Measurements from ENCODE around the gene PLA2G2C. TPM values are rescaled to one million over a fixed set of nuclear protein-coding genes. Genes with fewer than 3 reads are reported as not detected.

Gene PLA2G2C
- total RNA-seq, 1 experiment from 2014 or later = not detected

DNA sequence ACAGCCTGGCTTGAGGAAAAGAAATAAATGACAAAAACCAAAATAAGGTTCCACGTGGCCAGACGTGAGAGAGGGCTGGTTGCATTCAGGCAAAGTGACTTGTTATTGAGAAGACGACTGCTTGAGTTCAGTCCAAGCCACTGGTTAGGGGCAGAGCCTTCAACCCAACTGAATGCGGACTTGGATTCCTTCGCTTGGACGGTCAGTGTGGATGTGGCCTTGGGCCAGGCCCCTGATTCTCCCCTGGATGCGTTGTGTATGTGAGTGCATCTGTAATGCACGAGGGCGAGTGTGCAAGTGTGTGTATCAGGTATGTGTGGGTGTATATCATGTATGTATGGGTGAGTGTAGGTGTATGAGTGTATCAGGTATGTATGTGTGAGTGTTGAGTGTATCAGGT, 45.3 kb downstream of the PLA2G2C start:
- TF ChIP-seq ZNF671 (CRISPR knock-in tag; IDR thresholded peaks at IDR 0.05) (no peak), ZNF121 (CRISPR knock-in tag; IDR thresholded peaks at IDR 0.05) (no peak), E2F4 (CRISPR knock-in tag; IDR thresholded peaks at IDR 0.05; ENCODE audit: borderline replicate concordance, low read depth) (no peak), TCF7 (CRISPR knock-in tag; IDR thresholded peaks at IDR 0.05; ENCODE audit: low read depth) (no peak), ZNF232 (CRISPR knock-in tag; IDR thresholded peaks at IDR 0.05) (no peak), ZBTB21 (CRISPR knock-in tag; IDR thresholded peaks at IDR 0.05; ENCODE audit: borderline replicate concordance) (no peak), USF2 (CRISPR knock-in tag; IDR thresholded peaks at IDR 0.05) (no peak), AR (CRISPR knock-in tag; IDR thresholded peaks at IDR 0.05) (no peak)
- TF ChIP-seq, protein P1, sequence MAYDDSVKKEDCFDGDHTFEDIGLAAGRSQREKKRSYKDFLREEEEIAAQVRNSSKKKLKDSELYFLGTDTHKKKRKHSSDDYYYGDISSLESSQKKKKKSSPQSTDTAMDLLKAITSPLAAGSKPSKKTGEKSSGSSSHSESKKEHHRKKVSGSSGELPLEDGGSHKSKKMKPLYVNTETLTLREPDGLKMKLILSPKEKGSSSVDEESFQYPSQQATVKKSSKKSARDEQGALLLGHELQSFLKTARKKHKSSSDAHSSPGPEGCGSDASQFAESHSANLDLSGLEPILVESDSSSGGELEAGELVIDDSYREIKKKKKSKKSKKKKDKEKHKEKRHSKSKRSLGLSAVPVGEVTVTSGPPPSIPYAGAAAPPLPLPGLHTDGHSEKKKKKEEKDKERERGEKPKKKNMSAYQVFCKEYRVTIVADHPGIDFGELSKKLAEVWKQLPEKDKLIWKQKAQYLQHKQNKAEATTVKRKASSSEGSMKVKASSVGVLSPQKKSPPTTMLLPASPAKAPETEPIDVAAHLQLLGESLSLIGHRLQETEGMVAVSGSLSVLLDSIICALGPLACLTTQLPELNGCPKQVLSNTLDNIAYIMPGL (CRISPR knock-in tag; IDR thresholded peaks at IDR 0.05) = no peak
- H3K27ac Mint-ChIP-seq = no peak overlapping the region
- CTCF ChIA-PET = no interaction called here
- POLR2A ChIA-PET = no interaction called here
- DNase-seq (ENCODE audit: low spot score) = no peak
- H3K27me3 Mint-ChIP-seq (ENCODE audit: low read depth) = 0 out of 2 replicates have a peak, but pooled peaks cover 3% of the 10 kb centered on the region
- H3K9me3 Mint-ChIP-seq = peaks cover 11% of the 10 kb centered on the region
- no peak overlapping the region for H3K4me3 Mint-ChIP-seq
- ATAC-seq = no peak
- no peaks in the 10 kb centered on the region for H3K4me1 Mint-ChIP-seq
- H3K36me3 Mint-ChIP-seq = peaks cover 8% of the 10 kb centered on the region

- POLR2A ChIA-PET = no interaction called here
- H3K27ac Mint-ChIP-seq = no peak overlapping the region; the same call in 1 of the 2 replicates
- TF ChIP-seq ZNF138 (CRISPR knock-in tag; conservative IDR thresholded peaks at IDR 0.05) (no peak), ZNF317 (CRISPR knock-in tag; IDR thresholded peaks at IDR 0.05; ENCODE audit: borderline replicate concordance, low read depth) (no peak), GTF2I (CRISPR knock-in tag; conservative IDR thresholded peaks at IDR 0.05) (no peak)
- 0 out of 2 replicates have a peak, but pooled peaks cover 3% of the 10 kb centered on the region for H3K27me3 Mint-ChIP-seq (ENCODE audit: low read depth)
- CTCF ChIA-PET = no interaction called here
- no peaks in the 10 kb centered on the region for H3K4me1 Mint-ChIP-seq
- peaks cover 8% of the 10 kb centered on the region for H3K36me3 Mint-ChIP-seq
- ATAC-seq (no peak), DNase-seq (ENCODE audit: low spot score) (no peak)
- H3K4me3 Mint-ChIP-seq = no peak overlapping the region
- H3K9me3 Mint-ChIP-seq = peaks cover 11% of the 10 kb centered on the region
Measured at GRCh38 chr1:20139776-20140612, 46.3 kb downstream of the PLA2G2C start.

DNA sequence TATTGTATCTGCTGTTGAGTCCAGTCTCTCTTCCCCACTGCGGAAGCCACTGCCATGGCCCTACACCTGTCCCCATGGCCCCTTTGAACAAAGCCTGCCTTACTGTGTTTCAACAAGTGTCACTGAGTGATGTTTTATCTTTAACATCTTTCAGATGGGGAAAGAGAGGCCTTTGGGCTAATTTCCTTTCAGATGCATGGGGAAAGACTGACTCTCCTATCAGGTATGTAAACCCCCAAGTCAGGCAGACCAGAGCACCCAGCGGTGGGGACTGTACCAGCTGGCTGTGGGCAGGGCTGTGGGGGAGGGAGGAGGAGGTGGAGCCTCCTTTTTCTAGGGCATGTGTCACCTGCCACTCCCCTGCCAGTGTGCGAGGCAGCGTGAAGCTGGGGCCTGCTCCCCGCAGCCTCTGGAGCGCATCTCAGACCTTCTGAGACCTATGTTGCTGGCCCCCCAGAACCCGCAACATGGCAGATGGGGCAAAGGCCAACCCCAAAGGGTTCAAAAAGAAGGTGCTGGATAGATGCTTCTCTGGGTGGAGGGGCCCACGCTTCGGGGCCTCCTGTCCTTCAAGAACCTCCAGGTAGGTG, 47.3 kb downstream of the PLA2G2C start, which contains the start of gene PLA2G2F:
PLA2G2F (plus strand) TSS at position 363 of the 590 bp plus-strand sequence; CDS start at position 468, 105 bp downstream.
- Mint-ChIP-seq H3K4me3 (no peak within 1 kb of the TSS), H3K4me1 (no peaks in the 10 kb centered on the region), H3K27me3 (ENCODE audit: low read depth) (0 out of 2 replicates have a peak, but pooled peaks cover 3% of the 10 kb centered on the region), H3K9me3 (peaks cover 11% of the 10 kb centered on the region), H3K27ac (no peak within 1 kb of the TSS), H3K36me3 (peaks cover 8% of the 10 kb centered on the region)
- DNase-seq (ENCODE audit: low spot score) (no peak), ATAC-seq (no peak)
- POLR2A ChIA-PET = no interaction called here
- CTCF ChIA-PET = no interaction called here
- TF ChIP-seq ZNF671 (CRISPR knock-in tag; IDR thresholded peaks at IDR 0.05) = no peak
- no peak for TF ChIP-seq GRHL2 (CRISPR knock-in tag; IDR thresholded peaks at IDR 0.05; ENCODE audit: insufficient replicate concordance, severe bottlenecking)
- no peak for TF ChIP-seq ELF4 (CRISPR knock-in tag; IDR thresholded peaks at IDR 0.05; ENCODE audit: low read depth)
- TF ChIP-seq ZMAT4 (CRISPR knock-in tag; IDR thresholded peaks at IDR 0.05) = no peak
- TF ChIP-seq NR3C1 (CRISPR knock-in tag; conservative IDR thresholded peaks at IDR 0.05; ENCODE audit: low read depth) = no peak
- TF ChIP-seq CBFB (CRISPR knock-in tag; IDR thresholded peaks at IDR 0.05; ENCODE audit: low read depth) = no peak
- no peak for TF ChIP-seq SMAD3 (CRISPR knock-in tag; IDR thresholded peaks at IDR 0.05; ENCODE audit: borderline replicate concordance)
- no peak for TF ChIP-seq STAT6 (CRISPR knock-in tag; conservative IDR thresholded peaks at IDR 0.05; ENCODE audit: low read depth)
- no peak for TF ChIP-seq SMAD4 (CRISPR knock-in tag; IDR thresholded peaks at IDR 0.05)
- TF ChIP-seq ZNF232 (CRISPR knock-in tag; IDR thresholded peaks at IDR 0.05) = no peak
- TF ChIP-seq ZNF396 (CRISPR knock-in tag; IDR thresholded peaks at IDR 0.05; ENCODE audit: borderline replicate concordance) = no peak

All from WTC11 (cell line).